A549 (cell line): ENCODE results near the gene CACNA2D2. TPM values are rescaled to one million over a fixed set of nuclear protein-coding genes. Genes with fewer than 3 reads are reported as not detected.

ENCODE experiments used
- ATAC-seq, 2 experiments: fragments of 200-7000 bp in 1 of 2; fragments of >200 bp in 1 of 2; cut with Nextera tagmentation in 1 of 2; cut with Tn5 transposase in 1 of 2; 3 replicates each; pipeline versions ENCODE4 v1.8.0 to v1.9.1; 2018 to 2020; ENCODE audit warnings: mild to moderate bottlenecking in 1 of 2, moderate library complexity in 1 of 2
- CTCF ChIA-PET: fragments of 300-600 bp; sonication (Branson Sonifier 250); formaldehyde crosslinking; extraction: SDS; loops from one replicate; lab custom pipeline; 2021; ENCODE audit warnings: antibody characterized with exemption, inconsistent platforms; lab: Yijun Ruan, JAX
- POLR2A ChIA-PET: fragments of 350-600 bp; formaldehyde crosslinking; extraction: SDS; loops from one replicate; lab custom pipeline; 2021; ENCODE audit warnings: antibody characterized with exemption, inconsistent platforms; lab: Yijun Ruan, JAX
- DNase-seq, 2 experiments: peaks; one replicate each; pipeline versions ENCODE4 v3.0.0 to v3.0.0-alpha.2; 2011 to 2016; ENCODE audit warnings: low read depth in 1 of 2, low spot score in 1 of 2
- FAIRE-seq: peaks from 2 replicates; lab custom pipeline; 2011; peaks lifted over from hg19 to GRCh38; lab: Jason Lieb, UNC
- H3K27ac ChIP-seq, 2 experiments: fragments of >200 bp; sonication (Bioruptor Twin); formaldehyde crosslinking; 3 replicates each; pipeline ENCODE4 v1.5.1; 2016 to 2017
- H3K4me1 ChIP-seq: fragments of >200 bp; sonication (Bioruptor Twin); formaldehyde crosslinking; 3 replicates; pipeline ENCODE4 v1.6.1; 2016
- H3K4me2 ChIP-seq: fragments of >200 bp; sonication (Bioruptor Twin); formaldehyde crosslinking; 3 replicates; pipeline ENCODE4 v1.6.1; 2016
- H3K4me3 ChIP-seq: fragments of >200 bp; sonication (Bioruptor Twin); formaldehyde crosslinking; 3 replicates; pipeline ENCODE4 v1.5.1; 2016
- H3K9me3 ChIP-seq: fragments of >200 bp; sonication (Bioruptor Twin); formaldehyde crosslinking; 3 replicates; pipeline ENCODE4 v1.6.1; 2016
- CHD2 ChIP-seq: fragments of 150-350 bp; IDR thresholded peaks from 2 replicates; pipeline ENCODE4 v1.6.1; 2014; ENCODE audit warnings: low read length; ENCODE audit not compliant: partially characterized antibody
- CHD4 ChIP-seq: fragments of 200-600 bp; sonication (generic); IDR thresholded peaks from 2 replicates; pipeline ENCODE4 v1.6.1; 2016; ENCODE audit warnings: antibody characterized with exemption, mild to moderate bottlenecking, borderline replicate concordance
- EP300 ChIP-seq, 2 experiments: fragments of >200 bp; sonication (Bioruptor Twin); formaldehyde crosslinking; IDR thresholded peaks; 2 replicates in 1 of 2; 3 replicates in 1 of 2; pipeline ENCODE4 v1.6.1; 2016 to 2017
- FOSL2 ChIP-seq, 2 experiments: fragments of 450-650 bp in 1 of 2; fragments of >200 bp in 1 of 2; sonication (Bioruptor Twin) in 1 of 2; formaldehyde crosslinking; IDR thresholded peaks; 2 replicates each; pipeline versions ENCODE4 v1.5.0 to v1.6.1; 2016 to 2020; ENCODE audit warnings: mild to moderate bottlenecking in 1 of 2, moderate library complexity in 1 of 2
- HOXA7 ChIP-seq: fragments of 250-450 bp; sonication (Bioruptor Pico); IDR thresholded peaks from 2 replicates; pipeline ENCODE4 v1.5.0; 2020; ENCODE audit warnings: mild to moderate bottlenecking, moderate library complexity
- KDM1A ChIP-seq: fragments of 200-600 bp; sonication (generic); IDR thresholded peaks from 2 replicates; pipeline ENCODE4 v1.6.1; 2016; ENCODE audit warnings: low read depth, mild to moderate bottlenecking
- KDM5A ChIP-seq: fragments of 200-600 bp; sonication (generic); IDR thresholded peaks from 2 replicates; pipeline ENCODE4 v1.6.1; 2016; ENCODE audit warnings: antibody characterized with exemption, mild to moderate bottlenecking
- MAFK ChIP-seq: fragments of 450-650 bp; IDR thresholded peaks from 2 replicates; pipeline ENCODE4 v1.6.1; 2014; ENCODE audit not compliant: partially characterized antibody
- NFE2L2 ChIP-seq: fragments of 150-350 bp; conservative IDR thresholded peaks from 2 replicates; pipeline ENCODE4 v1.6.1; 2014; ENCODE audit warnings: low read length
- RAD21 ChIP-seq, 2 experiments: fragments of >200 bp in 1 of 2; sonication (Bioruptor Twin) in 1 of 2; formaldehyde crosslinking in 1 of 2; IDR thresholded peaks in 1 of 2; conservative IDR thresholded peaks in 1 of 2; 2 replicates in 1 of 2; 3 replicates in 1 of 2; pipeline ENCODE4 v1.6.1; 2012 to 2018; ENCODE audit warnings: inconsistent platforms in 1 of 2
- RNF2 ChIP-seq: fragments of 200-600 bp; sonication (generic); IDR thresholded peaks from 2 replicates; pipeline ENCODE4 v1.6.1; 2016; ENCODE audit warnings: low read depth, mild to moderate bottlenecking, antibody characterized with exemption, moderate library complexity, borderline replicate concordance
- TP53 ChIP-seq: fragments of 250-450 bp; sonication (Bioruptor Pico); IDR thresholded peaks from 2 replicates; pipeline ENCODE4 v1.5.0; 2021; ENCODE audit warnings: mild to moderate bottlenecking, moderate library complexity
- ZC3H11A ChIP-seq: fragments of 450-650 bp; IDR thresholded peaks from 2 replicates; pipeline ENCODE4 v1.6.1; 2014; ENCODE audit warnings: antibody characterized with exemption, mild to moderate bottlenecking
- ZFP36 ChIP-seq: fragments of 450-650 bp; IDR thresholded peaks from 2 replicates; pipeline ENCODE4 v1.6.1; 2014; ENCODE audit warnings: borderline replicate concordance; ENCODE audit not compliant: partially characterized antibody
- ZNF302 ChIP-seq: fragments of 250-450 bp; sonication (Bioruptor Pico); IDR thresholded peaks from 2 replicates; pipeline ENCODE4 v1.9.0; 2021; ENCODE audit warnings: inconsistent platforms, mild to moderate bottlenecking, moderate library complexity
- WGBS: methylation state at CpG from one replicate; pipeline ENCODE4 v1.1.6; 2017; ENCODE audit errors: missing lambda C conversion rate; 5-methylcytosine and 5-hydroxymethylcytosine counted together
- polyA plus RNA-seq, 4 experiments: library from polyadenylated mRNA; depleted of rRNA in 3 of 4; stranded (reverse); fragments of >200 nt; fragmentation: RNase III in 1 of 4; extraction: RNeasy Plus Mini Kit Qiagen cat#74134 plus additional on column Dnase treatment in 1 of 4; gene quantifications; 2 replicates in 3 of 4; 3 replicates in 1 of 4; pipeline ENCODE4 v1.2.3, GENCODE V29; 2011 to 2017
- TF ChIP-seq, protein P1 (sequence below): fragments of 200-600 bp; sonication (generic); IDR thresholded peaks from 2 replicates; pipeline ENCODE4 v1.6.1; 2016; ENCODE audit warnings: antibody characterized with exemption, mild to moderate bottlenecking, moderate library complexity
- TF ChIP-seq, protein P2 (sequence below): fragments of 150-350 bp; IDR thresholded peaks from 2 replicates; pipeline ENCODE4 v1.6.1; 2014; ENCODE audit warnings: low read depth, mild to moderate bottlenecking, low read length
- TF ChIP-seq, protein P3 (sequence below): fragments of >200 bp; sonication (Bioruptor Twin); formaldehyde crosslinking; IDR thresholded peaks from 2 replicates; pipeline ENCODE4 v1.6.1; 2016
- TF ChIP-seq, protein P4 (sequence below): fragments of 450-650 bp; IDR thresholded peaks from 2 replicates; pipeline ENCODE4 v1.6.1; 2014; ENCODE audit warnings: antibody characterized with exemption

CACNA2D2 gene
- polyA plus RNA-seq, 2 of the 4 experiments (the other 2 are of a cell fraction): 0.21 to 0.75 TPM

DNA sequence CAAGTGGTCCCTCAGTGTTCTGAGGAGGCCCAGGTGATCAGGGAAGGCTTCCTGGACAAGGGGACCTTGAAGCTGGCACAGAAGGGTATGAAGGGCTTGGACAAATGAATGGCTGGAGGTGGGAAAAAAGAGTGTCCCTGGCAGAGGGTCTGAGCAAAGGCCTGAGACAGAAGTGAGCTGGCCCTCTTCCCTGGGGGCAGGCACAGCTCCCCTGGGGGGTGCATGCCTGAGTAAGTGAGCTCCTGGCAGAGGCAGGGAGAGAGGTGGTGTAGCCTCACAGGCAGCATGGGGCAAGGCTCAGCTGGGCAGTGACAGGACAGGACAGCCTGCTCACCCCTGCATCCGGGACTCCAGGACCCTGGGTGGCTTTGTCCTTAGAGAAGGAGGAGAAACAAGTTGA, 5.4 kb upstream of the CACNA2D2 start:
- TF ChIP-seq KDM5A (no peak), RAD21 (conservative IDR thresholded peaks at IDR 0.05 in 1 of 2, IDR thresholded peaks at IDR 0.05 in 1 of 2) (no peak), TP53 (CRISPR knock-in tag) (no peak)
- TF ChIP-seq, protein P1, sequence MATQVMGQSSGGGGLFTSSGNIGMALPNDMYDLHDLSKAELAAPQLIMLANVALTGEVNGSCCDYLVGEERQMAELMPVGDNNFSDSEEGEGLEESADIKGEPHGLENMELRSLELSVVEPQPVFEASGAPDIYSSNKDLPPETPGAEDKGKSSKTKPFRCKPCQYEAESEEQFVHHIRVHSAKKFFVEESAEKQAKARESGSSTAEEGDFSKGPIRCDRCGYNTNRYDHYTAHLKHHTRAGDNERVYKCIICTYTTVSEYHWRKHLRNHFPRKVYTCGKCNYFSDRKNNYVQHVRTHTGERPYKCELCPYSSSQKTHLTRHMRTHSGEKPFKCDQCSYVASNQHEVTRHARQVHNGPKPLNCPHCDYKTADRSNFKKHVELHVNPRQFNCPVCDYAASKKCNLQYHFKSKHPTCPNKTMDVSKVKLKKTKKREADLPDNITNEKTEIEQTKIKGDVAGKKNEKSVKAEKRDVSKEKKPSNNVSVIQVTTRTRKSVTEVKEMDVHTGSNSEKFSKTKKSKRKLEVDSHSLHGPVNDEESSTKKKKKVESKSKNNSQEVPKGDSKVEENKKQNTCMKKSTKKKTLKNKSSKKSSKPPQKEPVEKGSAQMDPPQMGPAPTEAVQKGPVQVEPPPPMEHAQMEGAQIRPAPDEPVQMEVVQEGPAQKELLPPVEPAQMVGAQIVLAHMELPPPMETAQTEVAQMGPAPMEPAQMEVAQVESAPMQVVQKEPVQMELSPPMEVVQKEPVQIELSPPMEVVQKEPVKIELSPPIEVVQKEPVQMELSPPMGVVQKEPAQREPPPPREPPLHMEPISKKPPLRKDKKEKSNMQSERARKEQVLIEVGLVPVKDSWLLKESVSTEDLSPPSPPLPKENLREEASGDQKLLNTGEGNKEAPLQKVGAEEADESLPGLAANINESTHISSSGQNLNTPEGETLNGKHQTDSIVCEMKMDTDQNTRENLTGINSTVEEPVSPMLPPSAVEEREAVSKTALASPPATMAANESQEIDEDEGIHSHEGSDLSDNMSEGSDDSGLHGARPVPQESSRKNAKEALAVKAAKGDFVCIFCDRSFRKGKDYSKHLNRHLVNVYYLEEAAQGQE: no peak
- POLR2A ChIA-PET: no interaction called here
- Histone ChIP-seq H3K4me2 (no peak overlapping the region), H3K4me1 (no peaks in the 10 kb centered on the region), H3K9me3 (no peaks in the 10 kb centered on the region), H3K27ac (no peak overlapping the region), H3K4me3 (no peak overlapping the region)
- CTCF ChIA-PET: interaction anchor here (1.4 to 2.1 kb wide), 3 partner anchors 10 to 41 kb away, joined by 5 to 11 read pairs (median 7); no protein-coding TSS in a partner anchor
- no peak for FAIRE-seq
- 17% methylated on average over 1 of the region's 1 CpG for WGBS
- DNase-seq: no peak
- ATAC-seq: no peak

DNA sequence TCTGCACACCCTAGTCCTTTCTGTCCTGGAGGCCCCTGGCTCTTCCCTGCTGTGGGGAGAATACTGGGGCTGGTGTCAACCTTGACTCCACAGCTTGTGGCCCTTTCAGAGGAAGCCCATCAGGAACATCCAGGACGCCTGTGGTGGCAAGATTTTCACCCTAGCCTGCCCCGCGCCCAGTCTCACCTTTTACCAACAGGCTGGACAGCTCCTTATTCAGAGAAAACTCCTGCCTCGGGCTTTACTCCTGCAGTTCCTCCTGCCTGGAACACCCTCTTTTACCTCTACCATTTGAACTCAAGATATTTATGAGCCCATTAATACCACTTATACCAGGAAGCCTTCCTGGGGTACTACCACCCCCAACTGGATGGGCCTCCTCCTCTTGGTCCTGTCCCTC, 2.7 kb upstream of the CACNA2D2 start:
- no peak overlapping the region for H3K4me2 ChIP-seq
- 0 out of 3 replicates have a peak, but pooled peaks cover 3% of the 10 kb centered on the region for H3K4me1 ChIP-seq
- no peak overlapping the region for H3K4me3 ChIP-seq
- 65% methylated on average over 4 of the region's 4 CpGs for WGBS
- ChIA-PET CTCF (interaction anchor here (1.4 kb wide), 1 partner anchor 11 kb away, joined by 3 read pairs; no protein-coding TSS in a partner anchor), POLR2A (no interaction called here)
- TF ChIP-seq ZNF302: no peak
- TF ChIP-seq MAFK: no peak
- TF ChIP-seq KDM1A: no peak
- TF ChIP-seq KDM5A: no peak
- no peak for TF ChIP-seq CHD2
- TF ChIP-seq ZC3H11A: no peak
- no peak for TF ChIP-seq NFE2L2
- TF ChIP-seq, protein P2, sequence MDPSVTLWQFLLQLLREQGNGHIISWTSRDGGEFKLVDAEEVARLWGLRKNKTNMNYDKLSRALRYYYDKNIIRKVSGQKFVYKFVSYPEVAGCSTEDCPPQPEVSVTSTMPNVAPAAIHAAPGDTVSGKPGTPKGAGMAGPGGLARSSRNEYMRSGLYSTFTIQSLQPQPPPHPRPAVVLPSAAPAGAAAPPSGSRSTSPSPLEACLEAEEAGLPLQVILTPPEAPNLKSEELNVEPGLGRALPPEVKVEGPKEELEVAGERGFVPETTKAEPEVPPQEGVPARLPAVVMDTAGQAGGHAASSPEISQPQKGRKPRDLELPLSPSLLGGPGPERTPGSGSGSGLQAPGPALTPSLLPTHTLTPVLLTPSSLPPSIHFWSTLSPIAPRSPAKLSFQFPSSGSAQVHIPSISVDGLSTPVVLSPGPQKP: no peak
- no peak for TF ChIP-seq CHD4
- no peak for TF ChIP-seq ZFP36
- TF ChIP-seq EP300 (IDR thresholded peaks at IDR 0.05): no peak
- TF ChIP-seq, protein P3, sequence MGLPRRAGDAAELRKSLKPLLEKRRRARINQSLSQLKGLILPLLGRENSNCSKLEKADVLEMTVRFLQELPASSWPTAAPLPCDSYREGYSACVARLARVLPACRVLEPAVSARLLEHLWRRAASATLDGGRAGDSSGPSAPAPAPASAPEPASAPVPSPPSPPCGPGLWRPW: no peak
- no peak for TF ChIP-seq FOSL2 (IDR thresholded peaks at IDR 0.05)
- no peak for TF ChIP-seq FOSL2 (CRISPR knock-in tag; IDR thresholded peaks at IDR 0.05)
- TF ChIP-seq, protein P4, sequence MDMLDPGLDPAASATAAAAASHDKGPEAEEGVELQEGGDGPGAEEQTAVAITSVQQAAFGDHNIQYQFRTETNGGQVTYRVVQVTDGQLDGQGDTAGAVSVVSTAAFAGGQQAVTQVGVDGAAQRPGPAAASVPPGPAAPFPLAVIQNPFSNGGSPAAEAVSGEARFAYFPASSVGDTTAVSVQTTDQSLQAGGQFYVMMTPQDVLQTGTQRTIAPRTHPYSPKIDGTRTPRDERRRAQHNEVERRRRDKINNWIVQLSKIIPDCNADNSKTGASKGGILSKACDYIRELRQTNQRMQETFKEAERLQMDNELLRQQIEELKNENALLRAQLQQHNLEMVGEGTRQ: no peak
- no peak for TF ChIP-seq HOXA7 (CRISPR knock-in tag)
- TF ChIP-seq RNF2: no peak
- no peaks in the 10 kb centered on the region for H3K9me3 ChIP-seq
- FAIRE-seq (no peak), ATAC-seq (no peak), DNase-seq (no peak)
- H3K27ac ChIP-seq: no peak overlapping the region
